Peyer's patch (tissue), 4 donors: ENCODE results near the gene SLX4IP.

Experiments
- POLR2A ChIP-seq, 2 donors: fragments of 450-650 bp; IDR thresholded peaks; one replicate each; pipeline ENCODE4 v1.5.1; 2017; ENCODE audit warnings: antibody characterized with exemption in 2 of 2, mild to moderate bottlenecking in 2 of 2, moderate library complexity in 2 of 2
- TF ChIP-seq, protein P1 (sequence below), 6 experiments: fragments of 450-650 bp in 4 of 6; fragments of 200-600 bp in 2 of 6; sonication (generic) in 1 of 6; IDR thresholded peaks; one replicate each; pipeline ENCODE4 v1.5.1; 2017 to 2019; ENCODE audit warnings: antibody characterized with exemption in 6 of 6, mild to moderate bottlenecking in 3 of 6, moderate library complexity in 1 of 6

DNA sequence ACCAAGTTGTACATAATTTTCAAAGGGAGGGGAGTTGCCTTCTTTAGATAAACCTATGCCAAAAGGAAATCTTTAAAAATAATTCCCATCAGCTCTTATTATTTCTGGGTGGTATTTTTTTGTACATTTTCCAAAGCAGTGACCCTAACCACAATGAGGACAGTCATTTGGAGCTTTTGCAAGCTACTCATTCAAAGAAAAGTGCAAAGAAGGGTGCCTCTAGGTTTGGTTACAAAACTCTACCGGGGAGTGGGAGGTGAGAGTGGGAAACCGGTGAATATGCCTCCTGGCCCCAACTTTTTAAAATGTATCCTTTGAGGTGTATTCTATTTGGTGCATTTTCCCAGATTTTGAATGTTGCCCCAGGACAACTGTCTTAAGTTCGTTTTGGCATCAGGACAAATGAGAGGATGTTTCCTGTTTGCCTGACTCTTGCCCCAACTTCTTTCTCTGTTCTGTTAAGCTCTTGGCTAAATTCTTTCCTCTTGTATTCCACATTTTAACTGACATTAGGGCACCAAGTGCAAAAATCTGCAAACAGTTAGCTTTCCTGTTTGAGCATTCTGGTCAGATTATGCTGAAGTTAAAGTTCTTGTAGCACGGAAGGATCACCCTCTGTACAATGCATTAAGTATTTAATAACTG is 78.9 kb downstream of the SLX4IP start:
- no peak for TF ChIP-seq POLR2A (IDR thresholded peaks at IDR 0.05)
- TF ChIP-seq, protein P1, sequence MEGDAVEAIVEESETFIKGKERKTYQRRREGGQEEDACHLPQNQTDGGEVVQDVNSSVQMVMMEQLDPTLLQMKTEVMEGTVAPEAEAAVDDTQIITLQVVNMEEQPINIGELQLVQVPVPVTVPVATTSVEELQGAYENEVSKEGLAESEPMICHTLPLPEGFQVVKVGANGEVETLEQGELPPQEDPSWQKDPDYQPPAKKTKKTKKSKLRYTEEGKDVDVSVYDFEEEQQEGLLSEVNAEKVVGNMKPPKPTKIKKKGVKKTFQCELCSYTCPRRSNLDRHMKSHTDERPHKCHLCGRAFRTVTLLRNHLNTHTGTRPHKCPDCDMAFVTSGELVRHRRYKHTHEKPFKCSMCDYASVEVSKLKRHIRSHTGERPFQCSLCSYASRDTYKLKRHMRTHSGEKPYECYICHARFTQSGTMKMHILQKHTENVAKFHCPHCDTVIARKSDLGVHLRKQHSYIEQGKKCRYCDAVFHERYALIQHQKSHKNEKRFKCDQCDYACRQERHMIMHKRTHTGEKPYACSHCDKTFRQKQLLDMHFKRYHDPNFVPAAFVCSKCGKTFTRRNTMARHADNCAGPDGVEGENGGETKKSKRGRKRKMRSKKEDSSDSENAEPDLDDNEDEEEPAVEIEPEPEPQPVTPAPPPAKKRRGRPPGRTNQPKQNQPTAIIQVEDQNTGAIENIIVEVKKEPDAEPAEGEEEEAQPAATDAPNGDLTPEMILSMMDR (IDR thresholded peaks at IDR 0.05): no peak
